ENCODE data around the gene KRTAP16-1.
"Not testable (repeated sequence)": the region's sequence is repeated elsewhere in the genome, so short reads cannot be mapped to it uniquely, and the experiment has no call there.

The KRTAP16-1 gene, protein sequence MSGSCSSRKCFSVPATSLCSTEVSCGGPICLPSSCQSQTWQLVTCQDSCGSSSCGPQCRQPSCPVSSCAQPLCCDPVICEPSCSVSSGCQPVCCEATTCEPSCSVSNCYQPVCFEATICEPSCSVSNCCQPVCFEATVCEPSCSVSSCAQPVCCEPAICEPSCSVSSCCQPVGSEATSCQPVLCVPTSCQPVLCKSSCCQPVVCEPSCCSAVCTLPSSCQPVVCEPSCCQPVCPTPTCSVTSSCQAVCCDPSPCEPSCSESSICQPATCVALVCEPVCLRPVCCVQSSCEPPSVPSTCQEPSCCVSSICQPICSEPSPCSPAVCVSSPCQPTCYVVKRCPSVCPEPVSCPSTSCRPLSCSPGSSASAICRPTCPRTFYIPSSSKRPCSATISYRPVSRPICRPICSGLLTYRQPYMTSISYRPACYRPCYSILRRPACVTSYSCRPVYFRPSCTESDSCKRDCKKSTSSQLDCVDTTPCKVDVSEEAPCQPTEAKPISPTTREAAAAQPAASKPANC

DNA sequence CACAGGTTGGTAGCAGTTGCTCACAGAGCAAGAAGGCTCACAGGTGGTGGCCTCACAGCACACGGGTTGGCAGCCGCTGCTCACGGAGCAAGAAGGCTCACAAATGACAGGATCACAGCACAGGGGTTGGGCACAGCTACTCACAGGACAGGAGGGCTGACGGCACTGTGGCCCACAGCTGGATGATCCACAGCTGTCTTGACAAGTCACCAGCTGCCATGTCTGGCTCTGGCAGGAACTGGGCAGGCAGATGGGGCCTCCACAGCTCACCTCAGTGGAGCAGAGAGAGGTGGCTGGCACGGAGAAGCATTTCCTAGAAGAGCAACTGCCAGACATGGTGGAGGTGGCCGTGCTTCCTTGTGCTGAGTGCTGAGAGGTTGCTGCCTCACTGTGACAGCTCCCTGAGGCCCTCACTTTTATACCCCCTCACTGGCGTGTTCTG, at the start of gene KRTAP16-1:
KRTAP16-1 (minus strand) TSS at position 392 of the 442 bp plus-strand sequence; CDS start at position 336, 56 bp downstream.
- TF ChIP-seq CTCF (IDR thresholded peaks at IDR 0.05; ENCODE audit: low read depth, low read length) (no peak), EZH2phosphoT487 (IDR thresholded peaks at IDR 0.05; ENCODE audit: low read depth) (no peak)
- Histone ChIP-seq H3K9ac (ENCODE audit: low read length) (no peak within 1 kb of the TSS), H4K20me1 (ENCODE audit: insufficient read depth, low read length) (no peaks in the 10 kb centered on the region), H3K36me3 (replicated peaks; ENCODE audit: low read depth, low read length) (no peaks in the 10 kb centered on the region), H3K27me3 (ENCODE audit: low read depth, low read length) (peaks cover 22% of the 10 kb centered on the region), H3K27ac (ENCODE audit: low read length) (no peak within 1 kb of the TSS), H3K4me2 (ENCODE audit: low read length) (peak within 1 kb of the TSS; percentile 28), H3K9me3 (ENCODE audit: insufficient read depth, low read length) (no peaks in the 10 kb centered on the region), H3K79me2 (ENCODE audit: low read length) (no peaks in the 10 kb centered on the region), H3K4me1 (ENCODE audit: low read length) (peaks cover 6% of the 10 kb centered on the region; the same call in 1 of the 2 replicates), H2AFZ (ENCODE audit: low read depth, low read length) (0 out of 2 replicates have a peak within 1 kb of the TSS, but pooled peaks have one; percentile 3), H3K4me3 (ENCODE audit: low read length) (0 out of 2 replicates have a peak within 1 kb of the TSS, but pooled peaks have one; percentile 11)

GRCh38 chr17:41354536-41354935, 45.4 kb upstream of the KRTAP16-1 start:
- Histone ChIP-seq H2AFZ (ENCODE audit: low read depth, low read length) (no peak overlapping the region), H3K36me3 (replicated peaks; ENCODE audit: low read depth, low read length) (no peaks in the 10 kb centered on the region), H4K20me1 (ENCODE audit: insufficient read depth, low read length) (no peaks in the 10 kb centered on the region), H3K9me3 (ENCODE audit: insufficient read depth, low read length) (no peaks in the 10 kb centered on the region), H3K4me3 (ENCODE audit: low read length) (no peak overlapping the region), H3K79me2 (ENCODE audit: low read length) (no peaks in the 10 kb centered on the region), H3K9ac (ENCODE audit: low read length) (no peak overlapping the region), H3K27me3 (ENCODE audit: low read depth, low read length) (peaks cover 11% of the 10 kb centered on the region; the same call in 1 of the 2 replicates), H3K4me2 (ENCODE audit: low read length) (no peak overlapping the region), H3K27ac (ENCODE audit: low read length) (no peak overlapping the region), H3K4me1 (ENCODE audit: low read length) (no peaks in the 10 kb centered on the region)
- TF ChIP-seq EZH2phosphoT487 (IDR thresholded peaks at IDR 0.05; ENCODE audit: low read depth) (no peak), CTCF (IDR thresholded peaks at IDR 0.05; ENCODE audit: low read depth, low read length) (no peak)

GRCh38 chr17:41352597-41353366, 43.7 kb upstream of the KRTAP16-1 start:
- H3K27me3 ChIP-seq (ENCODE audit: low read depth, low read length): peaks cover 11% of the 10 kb centered on the region; the same call in 1 of the 2 replicates
- no peaks in the 10 kb centered on the region for H3K9me3 ChIP-seq (ENCODE audit: insufficient read depth, low read length)
- H3K4me3 ChIP-seq (ENCODE audit: low read length): no peak overlapping the region
- H2AFZ ChIP-seq (ENCODE audit: low read depth, low read length): no peak overlapping the region
- no peak overlapping the region for H3K4me2 ChIP-seq (ENCODE audit: low read length)
- TF ChIP-seq EZH2phosphoT487 (IDR thresholded peaks at IDR 0.05; ENCODE audit: low read depth): no peak
- TF ChIP-seq CTCF (IDR thresholded peaks at IDR 0.05; ENCODE audit: low read depth, low read length): no peak
- no peaks in the 10 kb centered on the region for H3K4me1 ChIP-seq (ENCODE audit: low read length)
- H3K27ac ChIP-seq (ENCODE audit: low read length): no peak overlapping the region
- H3K36me3 ChIP-seq (replicated peaks; ENCODE audit: low read depth, low read length): no peaks in the 10 kb centered on the region
- no peaks in the 10 kb centered on the region for H3K79me2 ChIP-seq (ENCODE audit: low read length)
- no peaks in the 10 kb centered on the region for H4K20me1 ChIP-seq (ENCODE audit: insufficient read depth, low read length)
- H3K9ac ChIP-seq (ENCODE audit: low read length): no peak overlapping the region

GRCh38 chr17:41351177-41351576, 42.1 kb upstream of the KRTAP16-1 start:
- Histone ChIP-seq H3K27ac (ENCODE audit: low read length) (no peak overlapping the region), H3K36me3 (replicated peaks; ENCODE audit: low read depth, low read length) (no peaks in the 10 kb centered on the region), H3K9me3 (ENCODE audit: insufficient read depth, low read length) (no peaks in the 10 kb centered on the region), H3K4me3 (ENCODE audit: low read length) (no peak overlapping the region), H3K4me2 (ENCODE audit: low read length) (no peak overlapping the region), H4K20me1 (ENCODE audit: insufficient read depth, low read length) (no peaks in the 10 kb centered on the region), H3K79me2 (ENCODE audit: low read length) (no peaks in the 10 kb centered on the region), H3K27me3 (ENCODE audit: low read depth, low read length) (peaks cover 8% of the 10 kb centered on the region; the same call in 1 of the 2 replicates), H3K4me1 (ENCODE audit: low read length) (no peaks in the 10 kb centered on the region), H3K9ac (ENCODE audit: low read length) (no peak overlapping the region), H2AFZ (ENCODE audit: low read depth, low read length) (no peak overlapping the region)
- no peak for TF ChIP-seq EZH2phosphoT487 (IDR thresholded peaks at IDR 0.05; ENCODE audit: low read depth)

- not testable (repeated sequence) for H3K79me2 ChIP-seq (ENCODE audit: low read length); H3K9me3 ChIP-seq (ENCODE audit: insufficient read depth, low read length); H3K4me3 ChIP-seq (ENCODE audit: low read length); H3K36me3 ChIP-seq (replicated peaks; ENCODE audit: low read depth, low read length); H4K20me1 ChIP-seq (ENCODE audit: insufficient read depth, low read length); H3K4me1 ChIP-seq (ENCODE audit: low read length); H3K4me2 ChIP-seq (ENCODE audit: low read length); H3K27ac ChIP-seq (ENCODE audit: low read length); H3K9ac ChIP-seq (ENCODE audit: low read length); H2AFZ ChIP-seq (ENCODE audit: low read depth, low read length); H3K27me3 ChIP-seq (ENCODE audit: low read depth, low read length)
Measured at GRCh38 chr17:41350381-41350878, 41.3 kb upstream of the KRTAP16-1 start, which contains the start of gene KRT33A. Gene KRT33A (minus strand): TSS chr17:41350828. CDS start chr17:41350767, 61 bp downstream.
